ENCODE measurements around the gene TLE3. TPM values are rescaled to one million over a fixed set of nuclear protein-coding genes. Genes with fewer than 3 reads are reported as not detected.

The TLE3 gene
- total and polyA plus RNA-seq, 2 of the 13 experiments (the other 11 are each of a cell fraction or from before 2014, with no cell fraction given) = 11.9 to 13.8 TPM

DNA sequence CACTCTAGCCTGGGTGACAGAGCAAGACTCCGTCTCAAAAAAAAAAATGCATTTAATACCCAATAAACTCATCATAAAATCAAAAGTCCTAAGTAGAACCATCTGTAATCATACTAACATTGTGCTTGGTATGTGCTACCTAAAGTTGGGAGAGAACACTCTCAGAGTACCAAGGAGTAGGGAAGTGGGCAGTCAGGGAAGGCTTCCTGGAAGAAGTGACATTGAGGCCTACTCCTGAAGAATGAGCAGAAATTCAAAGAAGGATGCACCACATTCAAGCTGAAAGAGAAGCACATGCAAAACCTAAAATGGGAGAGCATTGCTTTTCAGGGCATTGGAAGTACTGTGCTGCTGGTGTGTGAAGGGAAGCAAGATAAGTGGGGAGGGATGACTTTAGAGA is 54.1 kb downstream of the TLE3 start:
- ChIA-PET CTCF (ENCODE audit: low intra/inter-chr PET ratio, low total read pairs) (no interaction called here), POLR2A (no interaction called here)
- DNase-seq (ENCODE audit: low spot score) = no peak
- H3K27ac ChIP-seq (ENCODE audit: extremely low read length, insufficient read depth, low read length) = no peak overlapping the region
- no peak overlapping the region for H3K9ac ChIP-seq (ENCODE audit: insufficient read depth, low read depth, low read length)
- no peaks in the 10 kb centered on the region for H4K20me1 ChIP-seq (ENCODE audit: insufficient read depth, low read length)
- no peak for FAIRE-seq
- 85% methylated on average over 1 of the region's 1 CpG for WGBS (ENCODE audit: low lambda C conversion rate)
- no peaks in the 10 kb centered on the region for H3K79me2 ChIP-seq (ENCODE audit: insufficient read depth, low read length)
- H2AFZ ChIP-seq (ENCODE audit: low read length) = no peak overlapping the region
- peaks cover 0 to 5% of the 10 kb centered on the region in 2 experiments; a peak in 1 of 5 replicates for H3K27me3 ChIP-seq (ENCODE audit: control insufficient read depth in 1 of 2, insufficient read depth in 2 of 2, low read length in 2 of 2)
- BruUV-seq (replicated peaks) = no TSS peak
- no peak for TF ChIP-seq ZNF781 (CRISPR knock-in tag; IDR thresholded peaks at IDR 0.05; ENCODE audit: borderline replicate concordance, not compliant biosample characterization)
- intact Hi-C loops (cut with micrococcal nuclease; ENCODE audit: unreplicated experiment) (no loop called here), in situ Hi-C loops (cut with HindIII; ENCODE audit: extremely low pct_ligation_motif_present, low pct_unique_long_range_greater_than_20kb) (no loop called here)
- H3K4me2 ChIP-seq (ENCODE audit: low read depth, low read length) = no peak overlapping the region
- H3K4me1 ChIP-seq (ENCODE audit: insufficient read depth, low read length) = no peaks in the 10 kb centered on the region
- H3K9me3 ChIP-seq (ENCODE audit: low read length) = no peaks in the 10 kb centered on the region
- ATAC-seq = no peak
- no peak overlapping the region for H3K4me3 ChIP-seq (replicated peaks in 1 of 3; ENCODE audit: insufficient read depth in 1 of 3, low read depth in 2 of 3, low read length in 3 of 3)
- no peaks in the 10 kb centered on the region for H3K36me3 ChIP-seq (replicated peaks in 1 of 2; ENCODE audit: control insufficient read depth in 1 of 2, insufficient read depth in 2 of 2, low read length in 2 of 2)

DNA sequence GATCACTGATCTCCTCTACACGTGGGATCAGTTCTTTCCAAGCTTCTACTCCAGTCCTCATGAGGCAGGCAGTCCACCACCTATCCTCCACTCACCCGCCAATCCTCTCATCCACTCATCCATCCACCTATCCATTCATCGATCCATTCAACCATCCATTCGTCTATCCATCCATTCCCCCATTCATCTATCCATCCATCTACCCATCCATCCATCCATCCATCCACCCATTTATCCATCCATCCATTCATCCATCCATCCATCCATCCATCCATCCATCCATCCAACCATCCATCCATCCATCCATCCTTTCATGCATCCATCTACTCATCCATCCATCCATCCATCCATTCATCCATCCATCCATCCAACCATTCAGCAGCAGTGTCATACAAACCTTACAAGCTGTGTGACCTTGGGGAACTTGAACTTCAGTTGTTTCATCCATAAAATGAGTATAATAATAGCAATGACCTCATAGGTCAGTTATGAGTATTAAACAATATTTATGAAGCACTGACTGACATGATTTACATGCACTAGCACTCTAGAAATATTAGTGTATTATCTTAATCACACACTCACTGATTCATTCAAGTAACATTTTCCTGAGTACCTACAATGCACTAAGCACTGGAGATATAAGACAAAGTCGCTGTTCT is 55.0 kb downstream of the TLE3 start:
- ChIA-PET CTCF (ENCODE audit: low intra/inter-chr PET ratio, low total read pairs) (no interaction called here), POLR2A (no interaction called here)
- in situ Hi-C loops (cut with HindIII; ENCODE audit: extremely low pct_ligation_motif_present, low pct_unique_long_range_greater_than_20kb) (no loop called here), intact Hi-C loops (cut with micrococcal nuclease; ENCODE audit: unreplicated experiment) (no loop called here)
- no peaks in the 10 kb centered on the region for H3K9me3 ChIP-seq (ENCODE audit: low read length)
- H3K4me3 ChIP-seq (replicated peaks in 1 of 3; ENCODE audit: insufficient read depth in 1 of 3, low read depth in 2 of 3, low read length in 3 of 3) = no peak overlapping the region
- TF ChIP-seq ATF7 (IDR thresholded peaks at IDR 0.05) = peak; percentile 53
- TF ChIP-seq ATF7 (CRISPR knock-in tag; IDR thresholded peaks at IDR 0.05) = no peak
- TF ChIP-seq, protein P1, sequence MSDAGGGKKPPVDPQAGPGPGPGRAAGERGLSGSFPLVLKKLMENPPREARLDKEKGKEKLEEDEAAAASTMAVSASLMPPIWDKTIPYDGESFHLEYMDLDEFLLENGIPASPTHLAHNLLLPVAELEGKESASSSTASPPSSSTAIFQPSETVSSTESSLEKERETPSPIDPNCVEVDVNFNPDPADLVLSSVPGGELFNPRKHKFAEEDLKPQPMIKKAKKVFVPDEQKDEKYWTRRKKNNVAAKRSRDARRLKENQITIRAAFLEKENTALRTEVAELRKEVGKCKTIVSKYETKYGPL (CRISPR knock-in tag; IDR thresholded peaks at IDR 0.05) = no peak
- no peak overlapping the region for H3K27ac ChIP-seq (ENCODE audit: extremely low read length, insufficient read depth, low read length)
- BruUV-seq (replicated peaks) = no TSS peak
- no peaks in the 10 kb centered on the region for H3K4me1 ChIP-seq (ENCODE audit: insufficient read depth, low read length)
- H3K79me2 ChIP-seq (ENCODE audit: insufficient read depth, low read length) = no peaks in the 10 kb centered on the region
- H3K4me2 ChIP-seq (ENCODE audit: low read depth, low read length) = no peak overlapping the region
- no peak for FAIRE-seq
- no peak for DNase-seq (ENCODE audit: low spot score)
- H3K36me3 ChIP-seq (replicated peaks in 1 of 2; ENCODE audit: control insufficient read depth in 1 of 2, insufficient read depth in 2 of 2, low read length in 2 of 2) = no peaks in the 10 kb centered on the region
- H3K9ac ChIP-seq (ENCODE audit: insufficient read depth, low read depth, low read length) = no peak overlapping the region
- H3K27me3 ChIP-seq (ENCODE audit: control insufficient read depth in 1 of 2, insufficient read depth in 2 of 2, low read length in 2 of 2) = peaks cover 0 to 5% of the 10 kb centered on the region in 2 experiments; a peak in 1 of 5 replicates
- no peaks in the 10 kb centered on the region for H4K20me1 ChIP-seq (ENCODE audit: insufficient read depth, low read length)
- 40% methylated on average over 5 of the region's 5 CpGs for WGBS (ENCODE audit: low lambda C conversion rate)
- no peak for ATAC-seq
- no peak overlapping the region for H2AFZ ChIP-seq (ENCODE audit: low read length)
